GM21737 (cell line): ENCODE measurements around the gene RASGRF2.
"Not testable (repeated sequence)": the region's sequence is repeated elsewhere in the genome, so short reads cannot be mapped to it uniquely, and the experiment has no call there.

ENCODE experiments used
- ATAC-seq: cut with Tn5 transposase; IDR thresholded peaks from one replicate; pipeline ENCODE4 v1.9.1; 2021; ENCODE audit warnings: mild to moderate bottlenecking, moderate library complexity; ENCODE audit not compliant: unreplicated experiment

The RASGRF2 gene

DNA sequence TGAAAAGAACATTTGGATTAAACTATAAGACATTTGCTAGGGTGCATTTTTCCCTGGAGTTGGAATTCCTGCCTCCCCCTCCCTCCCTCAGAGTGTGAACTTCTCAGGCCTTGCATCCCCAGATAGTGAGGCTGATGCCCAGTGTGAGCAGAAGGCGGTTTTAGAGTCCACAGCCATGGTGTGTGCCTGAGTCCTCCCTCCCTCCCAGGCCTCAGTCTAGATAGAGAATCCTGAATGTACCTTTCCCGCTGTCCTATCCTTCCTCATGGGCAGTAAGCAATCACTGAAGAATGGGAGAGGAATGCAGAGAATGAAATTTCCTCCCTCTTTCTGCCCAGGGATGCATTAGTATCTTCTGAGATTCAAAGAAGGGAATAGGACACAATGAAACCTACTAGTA lies 108.5 kb downstream of the RASGRF2 start:
- ATAC-seq, result no peak

DNA sequence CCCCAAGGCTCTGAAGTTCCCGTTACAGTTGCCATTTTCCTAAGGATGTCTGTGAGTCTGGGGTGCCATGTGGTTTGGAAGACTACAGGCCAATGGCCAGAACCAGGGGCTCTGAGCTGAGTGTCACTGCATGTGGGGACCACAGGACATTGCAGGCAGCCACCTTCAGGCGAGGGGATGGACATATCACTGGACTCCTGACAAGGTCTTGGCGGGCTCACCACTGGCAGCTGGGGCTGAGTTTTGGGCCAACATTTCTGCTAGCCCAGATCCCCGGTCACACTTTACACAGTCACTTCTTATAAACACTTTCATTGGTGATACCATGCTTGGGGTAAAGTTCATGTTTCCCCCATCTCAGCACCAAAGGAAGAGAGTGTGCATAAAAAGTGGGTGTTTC lies 109.8 kb downstream of the RASGRF2 start:
- no peak for ATAC-seq

DNA sequence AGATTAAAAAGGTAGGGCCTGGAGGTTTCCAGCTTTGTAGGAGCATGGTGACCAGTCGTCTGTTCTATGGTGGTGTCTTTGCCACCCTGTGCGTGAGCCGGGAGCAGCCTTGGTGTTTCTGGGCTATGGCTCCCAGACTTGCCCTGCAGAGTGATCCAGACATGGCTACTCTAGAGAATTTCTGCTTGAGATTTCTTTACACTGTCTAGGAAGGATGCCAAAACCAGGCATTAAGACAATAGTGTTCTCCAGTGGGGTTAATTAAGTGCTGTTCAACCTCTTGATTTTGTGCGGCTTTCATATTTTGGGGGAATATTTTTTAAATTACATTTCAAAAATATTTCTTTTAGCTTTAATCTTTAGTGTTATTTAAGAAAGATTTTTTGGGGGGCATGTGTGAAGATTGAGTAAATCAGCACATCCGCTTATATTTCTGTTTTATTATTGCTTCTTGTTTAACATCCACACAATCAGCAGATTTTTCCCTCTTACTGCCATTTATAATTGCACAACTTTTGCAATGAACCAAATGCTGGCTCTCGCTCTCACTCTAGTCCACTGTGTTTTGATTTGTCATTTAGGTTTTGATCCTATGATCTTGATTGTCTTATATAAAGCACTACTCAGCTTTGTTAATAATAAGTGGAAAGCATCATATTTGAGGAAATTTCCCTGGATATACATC lies 110.5 kb downstream of the RASGRF2 start:
- no peak for ATAC-seq

DNA sequence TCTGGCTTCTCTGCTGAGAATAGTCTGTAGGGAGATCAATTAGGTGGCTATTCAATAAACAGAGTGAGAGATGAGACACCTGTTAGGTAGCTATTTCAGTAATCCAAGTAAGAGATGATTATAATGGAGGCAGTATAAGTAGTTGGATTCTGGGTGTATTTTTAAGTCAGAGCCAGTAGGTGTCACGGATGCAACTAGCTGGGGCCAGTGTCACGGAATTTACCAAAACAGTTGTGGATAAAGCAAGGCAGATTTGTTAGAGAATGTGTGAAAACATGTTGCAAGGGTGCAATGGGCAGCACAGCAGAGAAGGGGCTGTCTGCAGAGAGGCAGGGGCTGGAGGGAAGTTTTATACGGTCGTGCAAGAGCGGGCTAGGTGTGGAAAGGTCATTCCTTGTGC lies 114.9 kb downstream of the RASGRF2 start:
- no peak for ATAC-seq

DNA sequence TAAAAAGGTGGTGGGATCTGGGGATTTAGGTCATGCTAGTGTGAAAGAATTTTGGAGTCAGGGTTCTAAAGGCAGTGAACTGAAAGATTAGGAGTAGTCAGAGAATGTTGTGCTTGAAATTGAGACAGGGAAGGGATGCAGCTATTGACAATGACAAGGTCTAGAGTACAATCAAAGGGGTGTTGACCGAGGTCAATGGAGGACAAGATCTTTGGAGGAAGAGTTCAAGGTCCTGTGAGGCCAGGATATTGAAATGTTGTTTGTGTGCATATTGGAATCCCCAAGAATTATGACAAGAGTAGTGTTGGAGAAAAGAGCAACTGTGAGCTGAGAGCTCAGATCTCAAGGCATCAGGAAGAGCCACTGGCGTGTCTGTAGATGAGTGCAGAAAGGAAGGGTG lies 116.9 kb downstream of the RASGRF2 start:
- no peak for ATAC-seq

DNA sequence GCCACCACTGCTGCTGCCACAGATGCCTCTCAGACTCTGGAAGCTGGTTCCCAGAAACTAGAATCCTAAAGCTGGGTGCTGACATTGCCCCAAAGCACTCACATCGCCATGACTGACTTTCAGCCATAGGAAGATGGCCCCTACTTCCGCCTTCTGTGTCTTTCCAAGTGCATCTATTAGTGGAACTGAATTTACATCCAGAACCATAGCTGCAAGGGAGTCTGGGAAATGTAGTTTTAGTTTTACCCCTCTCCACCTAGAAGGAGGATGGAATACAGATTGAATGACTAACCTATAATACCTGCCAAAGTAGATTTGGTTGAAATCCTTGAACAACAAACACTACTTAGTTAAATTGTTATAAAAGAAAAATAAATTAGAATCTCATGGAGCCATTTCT lies 118.8 kb downstream of the RASGRF2 start:
- no peak for ATAC-seq

DNA sequence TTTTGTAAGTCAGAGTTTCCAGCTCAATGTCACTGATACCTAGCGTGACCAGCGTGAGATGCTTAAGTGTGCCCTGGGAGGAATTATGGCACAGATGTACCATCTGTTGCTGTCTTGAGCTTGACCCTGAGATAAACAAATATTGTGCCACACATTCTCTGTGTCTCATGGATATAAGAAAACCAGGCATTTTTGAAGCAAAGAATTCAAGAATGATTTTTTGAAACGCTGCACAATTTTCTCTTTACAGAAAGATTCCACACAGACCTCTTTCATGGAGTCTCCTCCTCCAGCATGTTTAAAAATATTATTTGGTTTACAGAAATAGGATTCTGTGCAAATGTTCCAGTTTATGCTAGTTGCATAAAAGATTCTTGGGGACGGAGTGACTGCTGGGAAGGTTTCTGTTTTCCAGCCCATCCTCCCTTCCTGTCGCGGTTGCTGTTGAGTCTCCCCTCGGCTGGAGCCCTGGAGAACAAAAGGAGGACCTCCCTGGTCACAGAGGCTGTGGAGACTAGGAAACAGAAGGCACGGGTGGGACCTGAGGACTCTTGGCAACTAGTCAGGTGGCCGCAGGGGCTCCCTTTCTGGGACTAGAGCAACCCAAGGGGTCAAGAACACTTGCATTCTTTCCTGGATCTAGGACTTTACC lies 120.8 kb downstream of the RASGRF2 start:
- no peak for ATAC-seq

DNA sequence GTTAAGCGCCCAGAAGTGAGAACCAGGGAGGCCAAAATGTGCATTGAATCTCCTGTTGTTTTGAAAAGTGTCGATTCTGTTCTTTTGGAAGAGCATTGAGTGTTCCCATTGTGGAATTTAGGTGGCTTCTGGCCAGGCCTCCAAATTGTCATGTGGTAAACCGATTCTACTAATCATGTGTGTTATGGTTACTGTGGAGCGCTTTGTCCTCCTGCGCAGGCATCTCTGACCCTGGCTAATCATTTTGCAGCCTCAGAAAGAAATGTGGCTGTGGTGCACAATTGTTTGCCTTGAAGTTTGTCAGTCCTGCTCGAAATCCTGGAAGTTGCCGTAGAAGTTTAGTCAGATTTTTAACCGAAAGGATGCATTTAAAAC lies 121.3 kb downstream of the RASGRF2 start:
- ATAC-seq, result no peak

DNA sequence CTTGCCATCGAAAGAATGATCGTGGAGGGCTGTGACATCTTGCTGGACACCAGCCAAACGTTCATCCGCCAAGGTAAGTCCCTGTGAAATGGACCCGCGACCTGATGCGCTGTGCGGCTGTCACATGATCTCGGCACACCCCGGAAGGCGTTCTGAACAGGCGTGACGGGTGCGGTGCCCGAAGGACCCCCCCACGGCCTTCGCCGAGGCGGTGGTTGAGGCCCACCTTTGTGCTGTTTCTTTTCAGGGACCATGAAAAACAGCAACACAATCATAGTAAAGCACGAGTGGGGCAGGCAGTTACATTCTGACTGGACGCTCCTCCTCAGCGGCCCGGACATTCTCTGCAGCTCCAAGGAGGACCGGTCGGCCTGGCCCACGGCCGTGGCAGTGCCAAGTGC lies 126.7 kb downstream of the RASGRF2 start:
- no peak for ATAC-seq

DNA sequence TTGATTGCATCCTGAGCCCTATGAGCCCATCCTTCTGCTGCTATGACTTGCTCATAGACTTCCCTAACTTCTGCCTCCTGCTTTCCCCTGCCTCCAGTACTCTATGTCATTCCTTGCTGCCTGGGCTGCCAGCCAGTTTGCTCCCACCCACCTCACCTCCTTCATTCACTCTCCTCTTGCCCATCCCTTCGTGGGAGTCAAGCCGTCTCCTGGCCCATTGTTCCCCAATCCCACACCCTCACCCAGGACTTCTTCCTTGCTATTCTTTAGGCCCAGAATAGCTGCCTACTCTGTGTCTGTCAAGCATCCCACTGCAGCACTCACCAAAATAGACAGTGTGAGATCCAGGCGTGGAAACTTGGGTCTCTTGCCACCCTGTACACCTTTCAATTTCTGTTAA lies 131.0 kb downstream of the RASGRF2 start:
- ATAC-seq, result no peak

DNA sequence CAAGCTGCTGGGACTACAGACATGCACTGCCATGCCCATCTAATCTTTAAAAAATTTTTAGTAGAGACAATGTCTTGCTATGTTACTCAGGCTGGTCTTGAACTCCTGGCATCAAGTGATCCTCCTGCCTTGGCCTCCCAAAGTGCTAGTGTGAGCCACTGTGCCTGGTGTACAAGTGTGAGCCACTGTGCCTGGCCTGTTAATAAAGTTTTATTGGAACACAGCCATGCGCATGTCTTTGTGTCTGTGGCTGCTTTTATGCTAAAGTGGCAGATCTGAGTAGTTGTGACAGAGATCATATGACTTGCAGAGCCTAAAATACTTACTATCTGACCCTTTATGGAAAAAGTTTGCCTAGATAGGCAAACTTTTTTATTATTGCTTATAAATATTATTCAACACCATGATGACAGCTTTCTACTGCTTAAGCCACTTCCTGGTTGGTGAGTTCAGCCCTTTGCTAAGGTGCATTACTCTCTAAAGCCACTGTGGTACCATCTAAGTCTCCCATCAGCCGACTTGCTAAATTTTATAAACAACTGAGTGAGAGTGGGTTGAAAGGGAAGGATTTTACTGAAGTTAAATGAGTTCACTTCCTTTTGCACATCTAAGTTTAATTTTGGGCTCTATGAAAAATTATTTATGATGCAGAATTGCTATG lies 133.5 kb downstream of the RASGRF2 start:
- no peak for ATAC-seq

DNA sequence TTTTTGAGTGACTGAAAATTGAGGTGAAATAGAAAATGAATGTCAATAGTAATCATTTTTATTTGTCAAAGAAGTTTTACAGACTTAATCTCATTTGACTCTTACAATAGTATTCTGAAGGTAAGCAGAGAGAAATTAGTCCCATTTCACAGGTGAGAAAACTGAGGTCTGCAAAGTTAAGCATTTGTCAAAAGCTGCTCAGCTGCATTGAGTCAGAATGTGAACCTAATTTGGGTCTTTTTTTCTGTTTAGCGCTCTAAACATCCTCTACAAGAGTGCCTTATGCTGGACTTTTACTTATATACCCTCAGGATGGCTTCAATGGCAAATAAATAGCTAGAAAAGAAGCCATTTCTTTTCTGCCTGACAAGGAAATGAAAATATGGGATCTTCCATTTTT lies 135.7 kb downstream of the RASGRF2 start:
- ATAC-seq, result no peak

DNA sequence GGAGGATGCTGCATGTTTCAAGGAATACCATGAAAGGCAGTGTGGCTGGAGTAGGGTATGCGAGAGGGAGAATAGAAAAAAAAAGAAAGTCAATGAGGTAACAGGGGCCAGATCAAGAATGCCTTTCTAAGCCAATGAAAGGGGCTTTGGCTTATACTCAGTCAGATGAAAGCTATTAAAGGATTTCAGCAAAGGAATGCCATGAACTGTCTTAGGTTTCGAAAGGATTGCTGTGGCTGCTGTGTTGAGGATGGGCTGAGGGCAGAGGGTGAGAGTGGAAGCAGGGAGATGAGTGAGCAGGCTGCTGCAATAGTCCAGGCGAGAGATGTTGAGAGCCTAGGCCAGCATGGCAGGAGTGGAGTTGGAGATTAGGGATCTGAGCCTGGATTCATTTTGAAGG lies 137.6 kb downstream of the RASGRF2 start:
- no peak for ATAC-seq

DNA sequence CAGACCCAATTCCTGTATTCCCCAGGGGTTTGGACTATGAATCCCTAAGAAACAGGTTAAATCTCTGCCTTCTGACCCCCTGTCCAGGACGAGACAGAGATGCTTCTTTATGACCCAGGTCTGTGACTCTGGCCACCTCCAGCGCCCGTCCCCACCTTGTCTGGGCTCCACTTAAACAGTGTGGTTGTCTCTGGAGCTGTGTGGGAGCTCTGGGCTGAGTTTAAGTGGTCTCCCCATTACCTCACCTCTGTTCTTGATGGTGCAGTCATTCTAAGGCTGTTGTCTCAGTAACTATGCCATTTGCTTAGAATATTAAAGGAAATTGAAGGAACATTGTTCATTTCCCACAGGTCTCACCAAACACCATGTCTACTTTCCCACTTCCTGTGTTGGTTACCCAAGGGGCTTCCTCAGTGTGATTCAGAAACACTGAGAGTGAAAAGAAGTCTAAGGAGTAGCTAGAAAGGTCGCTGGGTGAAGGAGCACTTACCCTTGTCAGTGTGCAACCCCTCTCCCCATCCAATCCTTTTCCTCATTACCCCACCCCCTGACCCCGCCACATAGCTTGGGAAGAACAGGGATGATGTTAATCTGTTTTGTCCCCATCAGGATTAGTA lies 145.2 kb downstream of the RASGRF2 start:
- no peak for ATAC-seq

DNA sequence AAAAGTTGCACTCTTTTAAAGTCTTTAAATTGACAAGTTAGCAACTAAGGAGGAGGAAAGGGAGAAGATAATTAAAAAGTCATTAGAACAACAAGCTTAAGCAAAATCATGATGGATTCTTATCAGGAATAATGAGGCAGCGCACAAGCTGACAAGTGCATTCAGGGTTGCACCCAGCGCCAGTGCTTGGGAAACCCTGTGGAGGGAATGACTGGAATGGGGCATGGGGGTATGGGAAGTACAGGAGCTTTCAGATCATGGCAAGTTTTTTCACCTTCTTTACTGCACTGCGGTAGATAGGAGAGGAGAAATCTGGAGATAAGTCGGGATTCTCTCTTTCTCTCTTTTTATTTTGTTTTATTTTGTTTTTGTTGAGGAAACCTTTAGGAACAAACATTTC lies 155.1 kb downstream of the RASGRF2 start:
- no peak for ATAC-seq

DNA sequence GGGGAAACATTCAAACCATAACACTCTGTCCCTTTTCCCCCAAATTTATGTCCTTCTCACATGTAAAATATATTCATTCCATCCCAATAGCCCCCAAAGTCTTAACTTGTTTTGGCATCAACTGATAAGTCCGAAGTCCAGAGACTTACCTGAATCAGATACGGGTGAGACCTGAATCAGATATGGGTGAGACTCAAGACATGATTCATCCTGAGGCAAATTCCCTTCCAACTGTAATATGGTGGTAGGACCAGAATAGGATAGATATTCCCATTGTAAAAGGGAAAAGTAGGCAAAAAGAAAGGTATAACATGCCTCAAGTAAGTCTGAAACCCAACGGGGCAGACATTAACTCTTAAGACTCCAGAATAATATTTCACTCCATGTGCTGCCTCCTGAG lies 157.4 kb downstream of the RASGRF2 start:
- ATAC-seq, result no peak

DNA sequence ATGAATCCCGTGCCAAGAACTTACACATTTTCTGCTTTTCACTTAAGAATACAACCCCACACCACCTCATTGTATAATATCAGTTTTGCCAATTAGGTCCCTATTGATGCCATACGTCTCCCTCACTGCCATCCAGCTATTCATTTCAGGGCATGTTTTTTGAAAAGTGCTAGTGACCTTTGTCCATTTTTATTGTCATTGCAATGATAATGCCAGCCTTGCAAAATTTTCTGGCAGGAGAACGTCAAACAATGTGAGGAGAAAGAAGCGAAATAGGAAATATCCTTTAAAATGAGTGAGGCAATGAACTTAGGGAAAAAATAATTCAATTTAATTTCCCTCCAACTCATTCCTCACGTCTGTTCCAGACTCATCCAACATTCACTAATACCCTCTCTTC lies 161.1 kb downstream of the RASGRF2 start:
- ATAC-seq, result no peak

DNA sequence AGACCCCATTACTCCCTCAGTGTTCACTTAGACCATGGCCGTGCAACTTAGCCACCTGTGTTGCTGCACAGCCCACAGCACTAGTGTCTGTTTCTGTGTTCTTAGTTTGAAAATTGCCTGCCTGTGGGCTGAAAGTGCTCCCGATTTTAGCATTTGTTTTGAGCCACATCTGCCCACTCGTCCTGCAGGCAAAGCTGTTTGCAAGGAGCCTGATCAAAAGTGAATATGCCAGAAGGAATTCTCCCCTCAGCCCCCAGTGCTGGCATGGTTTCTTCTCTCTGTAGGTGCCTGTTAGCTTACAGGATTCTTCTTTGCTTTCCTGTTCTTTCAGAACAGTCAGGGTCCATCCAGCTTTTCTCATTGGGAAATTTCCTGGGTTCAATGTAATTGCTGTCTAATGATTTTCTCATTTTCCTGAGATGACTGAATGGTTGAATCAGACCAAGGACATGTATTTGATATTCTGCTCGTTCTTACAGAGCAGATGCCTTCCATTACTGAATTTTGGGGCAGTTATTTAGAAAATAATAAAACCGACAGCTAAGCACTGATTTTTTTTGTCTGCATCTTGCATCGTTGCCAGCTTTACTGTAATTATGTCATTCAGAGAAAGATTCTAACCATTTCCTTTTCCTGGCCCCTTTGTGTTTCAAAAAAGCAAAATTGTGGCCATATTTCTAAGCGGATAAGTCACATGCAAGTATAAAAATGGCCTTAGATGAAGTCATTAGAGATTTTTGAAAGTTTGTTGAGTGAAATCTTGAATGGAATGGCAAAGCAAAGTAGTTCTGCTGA lies 161.9 kb downstream of the RASGRF2 start:
- ATAC-seq, result no peak

DNA sequence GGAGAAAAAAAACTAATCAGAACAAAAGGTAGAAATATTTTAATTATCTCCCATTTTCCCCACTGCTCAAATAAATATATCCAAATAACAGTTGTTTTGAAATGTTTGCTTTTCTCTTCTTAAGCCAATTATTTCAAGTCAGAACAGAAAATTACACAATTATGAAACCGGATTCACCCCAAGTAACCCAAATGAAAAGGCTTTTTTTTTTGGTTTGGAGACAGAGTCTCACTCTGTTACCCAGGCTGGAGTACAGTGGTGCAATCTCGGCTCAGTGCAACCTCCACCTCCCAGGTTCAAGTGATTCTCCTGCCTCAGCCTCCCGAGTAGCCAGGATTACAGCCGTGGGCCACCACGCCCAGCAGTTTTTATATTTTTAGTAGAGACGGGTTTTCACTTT lies 164.5 kb downstream of the RASGRF2 start:
- not testable (repeated sequence) for ATAC-seq

DNA sequence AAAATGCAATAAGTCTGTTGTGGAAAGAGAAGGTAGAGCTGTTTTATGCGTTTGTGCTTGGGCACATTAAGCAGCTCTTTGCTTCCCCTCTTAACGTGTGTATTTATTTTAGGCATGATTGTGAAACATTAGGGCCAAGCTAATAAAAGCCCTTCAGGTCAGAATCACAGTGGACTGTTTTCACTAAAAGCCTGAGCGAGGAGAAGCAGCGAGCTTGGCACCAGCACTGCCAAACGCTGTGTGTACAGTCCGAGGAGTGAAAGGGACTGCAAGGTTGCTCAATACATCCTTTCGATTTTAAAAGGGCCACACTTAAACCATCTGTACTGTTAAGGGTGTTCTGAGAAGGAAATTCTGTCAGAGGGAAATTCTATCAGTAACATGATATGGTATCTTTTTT lies 165.8 kb downstream of the RASGRF2 start:
- ATAC-seq, result no peak

DNA sequence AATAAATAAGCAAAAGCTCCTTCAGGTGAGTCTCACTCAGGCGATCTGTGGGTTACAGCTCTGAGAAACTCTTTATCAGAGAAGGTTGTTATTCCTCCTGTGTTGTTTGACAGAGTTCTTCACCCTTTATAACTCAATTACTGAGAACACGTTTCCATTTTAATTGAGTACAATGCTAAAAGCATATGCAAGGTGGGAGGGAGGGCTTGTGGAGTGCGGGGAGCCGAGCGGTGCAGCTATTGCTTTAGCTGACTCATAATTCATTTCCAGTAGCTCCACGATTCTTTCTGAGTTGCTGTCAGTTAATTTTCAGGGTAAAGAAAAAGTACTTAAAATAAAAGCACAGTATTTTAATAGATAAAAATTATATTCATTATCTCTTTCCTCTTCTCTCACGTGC lies 168.3 kb downstream of the RASGRF2 start:
- ATAC-seq, result no peak
